ENCODE measurements around the gene TEX54. TPM values are rescaled to one million over a fixed set of nuclear protein-coding genes. Genes with fewer than 3 reads are reported as not detected.

TEX54 gene
- total RNA-seq, 4 donors from 2014 or later = not detected

GRCh38 chr11:62880231-62880802, 47.7 kb upstream of the TEX54 start:
- Histone ChIP-seq H3K4me1 (peaks cover 0 to 48% (median 15%) of the 10 kb centered on the region in 4 donors), H3K4me3 (peak overlapping the region; percentile 80 to 97 (median 90)), H3K9me3 (no peaks in the 10 kb centered on the region), H3K27ac (peak overlapping the region; percentile 97 to 99 (median 97)), H3K36me3 (peaks cover 0 to 28% (median 0%) of the 10 kb centered on the region in 3 donors), H3K27me3 (no peaks in the 10 kb centered on the region)
- TF ChIP-seq POLR2A (IDR thresholded peaks at IDR 0.05) = no peak
- TF ChIP-seq CTCF (IDR thresholded peaks at IDR 0.05) = no peak
- peak in 1 of 3 donors; percentile 37 for DNase-seq

DNA sequence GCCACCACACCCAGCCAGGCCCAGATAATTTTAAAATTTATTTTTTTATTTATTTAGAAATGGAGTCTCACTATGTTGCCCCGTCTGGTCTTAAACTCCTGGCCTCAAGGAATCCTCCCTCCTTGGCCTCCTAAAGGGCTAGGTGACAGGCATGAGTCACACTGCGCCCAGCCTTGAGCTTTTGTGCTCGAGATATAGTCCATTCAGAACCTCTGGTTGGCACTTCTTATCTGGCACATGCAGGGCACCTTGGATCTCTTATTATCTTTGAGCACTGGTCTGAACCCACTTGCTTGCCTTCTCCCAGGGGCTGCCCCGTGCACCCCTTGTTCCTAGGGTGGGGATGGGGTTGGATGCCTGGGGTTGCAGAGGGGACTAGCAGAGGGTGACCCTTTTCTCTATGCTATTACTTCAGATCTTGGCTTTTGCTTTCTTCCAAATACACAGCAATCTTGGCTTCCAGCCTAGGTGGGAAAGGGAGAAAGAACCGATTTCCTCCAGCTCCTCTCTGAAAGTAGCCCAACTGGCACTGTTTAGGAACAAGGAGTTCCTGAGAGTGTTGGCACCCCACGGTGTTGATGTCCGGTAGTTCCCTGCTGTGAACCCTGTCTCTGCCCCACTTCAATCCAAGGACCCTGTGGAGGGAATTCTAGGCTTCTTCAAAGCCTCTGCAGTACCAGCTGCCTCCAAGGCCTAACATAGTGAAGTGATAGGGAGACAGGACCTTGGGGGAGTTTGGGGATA, 46.8 kb upstream of the TEX54 start:
- H3K9me3 ChIP-seq = no peaks in the 10 kb centered on the region
- H3K4me3 ChIP-seq = no peak overlapping the region
- H3K27me3 ChIP-seq = no peaks in the 10 kb centered on the region
- H3K4me1 ChIP-seq = peaks cover 0 to 40% (median 15%) of the 10 kb centered on the region in 4 donors
- TF ChIP-seq POLR2A (IDR thresholded peaks at IDR 0.05) (no peak), CTCF (IDR thresholded peaks at IDR 0.05) (no peak)
- H3K36me3 ChIP-seq = peaks cover 0 to 19% (median 0%) of the 10 kb centered on the region in 3 donors
- peak overlapping the region; percentile 97 to 99 (median 97) for H3K27ac ChIP-seq
- no peak for DNase-seq

DNA sequence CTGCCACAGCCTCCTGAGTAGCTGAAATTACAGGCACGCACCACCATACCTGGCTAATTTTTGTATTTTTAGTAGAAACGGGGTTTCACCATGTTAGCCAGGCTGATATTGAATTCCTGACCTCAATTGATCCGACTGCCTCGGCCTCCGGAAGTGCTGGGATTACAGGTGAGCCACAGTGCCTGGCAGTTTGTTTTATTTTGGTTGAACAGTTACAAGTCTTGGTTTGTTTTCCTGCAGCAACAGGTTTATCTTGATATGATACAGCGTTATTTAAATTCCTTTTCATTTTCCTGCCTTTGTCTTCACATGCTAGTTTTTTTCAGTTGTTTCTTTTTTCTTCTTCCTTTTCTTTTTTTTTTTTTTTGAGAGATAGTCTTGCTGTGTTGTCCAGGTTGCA, 44.1 kb upstream of the TEX54 start:
- Histone ChIP-seq H3K4me1 (peaks cover 0 to 17% (median 4%) of the 10 kb centered on the region in 4 donors), H3K4me3 (no peak overlapping the region), H3K36me3 (no peaks in the 10 kb centered on the region), H3K27me3 (no peaks in the 10 kb centered on the region), H3K27ac (no peak overlapping the region), H3K9me3 (no peaks in the 10 kb centered on the region)
- TF ChIP-seq CTCF (IDR thresholded peaks at IDR 0.05) (no peak), POLR2A (IDR thresholded peaks at IDR 0.05) (no peak)
- no peak for DNase-seq

DNA sequence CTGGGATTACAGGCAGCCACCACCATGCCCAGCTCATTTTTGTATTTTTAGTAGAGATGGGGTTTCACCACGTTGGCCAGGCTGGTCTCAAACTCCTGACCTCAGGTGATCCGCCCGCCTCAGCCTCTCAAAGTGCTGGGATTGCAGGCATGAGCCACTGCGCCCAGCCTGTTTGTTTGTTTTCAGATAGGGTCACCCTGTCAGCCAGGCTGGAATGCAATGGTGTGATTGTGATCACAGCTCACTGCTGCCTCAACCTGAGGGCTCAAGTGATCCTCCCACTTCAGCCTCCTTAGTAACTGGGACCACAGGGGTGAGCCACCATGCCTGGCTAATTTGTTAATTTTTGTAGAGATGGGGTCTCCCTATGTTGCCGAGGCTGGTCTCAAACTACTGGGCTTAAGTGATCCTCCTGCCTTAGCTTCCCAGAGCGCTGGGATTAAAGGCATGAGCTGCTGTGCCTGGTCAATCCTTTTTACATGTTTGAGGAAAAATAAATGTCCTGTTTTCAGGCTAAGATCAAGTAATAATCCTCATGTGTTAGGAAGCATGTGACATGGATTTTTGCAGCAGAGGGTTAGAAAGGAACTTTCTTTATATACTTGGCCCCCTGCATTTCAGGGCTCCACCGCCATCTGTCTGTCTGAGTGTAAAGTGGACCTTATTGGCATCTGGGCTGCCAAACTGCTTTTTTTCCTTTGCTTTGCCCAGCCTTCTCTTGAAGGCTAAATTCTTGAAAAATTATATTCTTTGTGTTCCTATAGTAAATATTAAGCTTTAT, 43.2 kb upstream of the TEX54 start:
- H3K4me3 ChIP-seq = no peak overlapping the region
- TF ChIP-seq POLR2A (IDR thresholded peaks at IDR 0.05) (no peak), CTCF (IDR thresholded peaks at IDR 0.05) (no peak)
- H3K9me3 ChIP-seq = no peaks in the 10 kb centered on the region
- no peak for DNase-seq
- H3K4me1 ChIP-seq = peaks cover 0 to 17% (median 4%) of the 10 kb centered on the region in 4 donors
- no peaks in the 10 kb centered on the region for H3K36me3 ChIP-seq
- H3K27me3 ChIP-seq = no peaks in the 10 kb centered on the region
- H3K27ac ChIP-seq = no peak overlapping the region

DNA sequence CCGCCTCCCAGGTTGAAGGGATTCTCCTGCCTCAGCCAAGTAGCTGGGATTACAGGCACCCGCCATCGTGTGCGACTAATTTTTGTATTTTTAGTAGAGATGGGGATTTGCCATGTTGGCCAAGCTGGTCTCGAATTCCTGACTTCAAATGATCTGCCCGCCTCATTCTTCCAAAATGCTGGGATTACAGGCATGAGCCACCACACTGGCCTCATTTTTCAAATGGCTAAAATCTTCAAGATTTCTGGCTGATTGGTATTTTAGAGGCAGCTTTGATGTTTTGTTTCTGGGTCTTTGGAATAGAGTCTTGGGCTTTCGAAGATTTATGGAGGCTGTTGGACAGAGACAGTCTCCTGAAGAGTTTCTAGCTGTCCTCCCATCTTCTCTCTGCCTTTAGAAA, 42.2 kb upstream of the TEX54 start:
- TF ChIP-seq CTCF (IDR thresholded peaks at IDR 0.05) (no peak), POLR2A (IDR thresholded peaks at IDR 0.05) (no peak)
- peaks cover 0 to 10% (median 2%) of the 10 kb centered on the region in 4 donors for H3K4me1 ChIP-seq
- no peaks in the 10 kb centered on the region for H3K27me3 ChIP-seq
- no peaks in the 10 kb centered on the region for H3K9me3 ChIP-seq
- H3K36me3 ChIP-seq = no peaks in the 10 kb centered on the region
- no peak overlapping the region for H3K27ac ChIP-seq
- H3K4me3 ChIP-seq = no peak overlapping the region
- no peak for DNase-seq

All from Peyer's patch (tissue), 4 donors.